GM03348 (cell line): ENCODE measurements around the gene EXOC2.

ENCODE experiments used
- DNase-seq: peaks from one replicate; pipeline ENCODE4 v3.0.0; 2012; ENCODE audit warnings: low spot score

The EXOC2 gene

GRCh38 chr6:692858-693722 is at the start of gene EXOC2:
Gene EXOC2 (minus strand): TSS chr6:693139. CDS start chr6:637818, 55,321 bp downstream.
- DNase-seq, result peak; percentile 94

- no peak for DNase-seq
These were observed 48.7 kb upstream of the EXOC2 start for GRCh38 chr6:741410-742339.

GRCh38 chr6:736657-737446 is 43.9 kb upstream of the EXOC2 start:
- no peak for DNase-seq

GRCh38 chr6:733431-734219 is 40.7 kb upstream of the EXOC2 start:
- no peak for DNase-seq

GRCh38 chr6:731924-732323 is 39.0 kb upstream of the EXOC2 start:
- no peak for DNase-seq

GRCh38 chr6:729606-730320 is 36.8 kb upstream of the EXOC2 start:
- no peak for DNase-seq

- DNase-seq, result no peak
These were observed 34.9 kb upstream of the EXOC2 start for GRCh38 chr6:727856-728255.

- no peak for DNase-seq
These were observed 30.6 kb upstream of the EXOC2 start for GRCh38 chr6:723540-723939.

GRCh38 chr6:722608-723007 is 29.7 kb upstream of the EXOC2 start:
- DNase-seq, result peak; percentile 55

GRCh38 chr6:722077-722524 is 29.2 kb upstream of the EXOC2 start:
- peak; percentile 89 for DNase-seq

- no peak for DNase-seq
These were observed 25.4 kb upstream of the EXOC2 start for GRCh38 chr6:718345-718744.

GRCh38 chr6:717135-717534 is 24.2 kb upstream of the EXOC2 start:
- no peak for DNase-seq

- no peak for DNase-seq
These were observed 23.0 kb upstream of the EXOC2 start for GRCh38 chr6:715709-716491.

GRCh38 chr6:714100-714499 is 21.2 kb upstream of the EXOC2 start:
- no peak for DNase-seq

GRCh38 chr6:713351-713750 is 20.4 kb upstream of the EXOC2 start:
- DNase-seq, result no peak

GRCh38 chr6:712805-713204 is 19.9 kb upstream of the EXOC2 start:
- no peak for DNase-seq

- no peak for DNase-seq
These were observed 19.0 kb upstream of the EXOC2 start for GRCh38 chr6:711925-712324.

- peak; percentile 74 for DNase-seq
These were observed 17.9 kb upstream of the EXOC2 start for GRCh38 chr6:710601-711571.
